ENCODE measurements around the gene TAL2.

TAL2 gene

DNA sequence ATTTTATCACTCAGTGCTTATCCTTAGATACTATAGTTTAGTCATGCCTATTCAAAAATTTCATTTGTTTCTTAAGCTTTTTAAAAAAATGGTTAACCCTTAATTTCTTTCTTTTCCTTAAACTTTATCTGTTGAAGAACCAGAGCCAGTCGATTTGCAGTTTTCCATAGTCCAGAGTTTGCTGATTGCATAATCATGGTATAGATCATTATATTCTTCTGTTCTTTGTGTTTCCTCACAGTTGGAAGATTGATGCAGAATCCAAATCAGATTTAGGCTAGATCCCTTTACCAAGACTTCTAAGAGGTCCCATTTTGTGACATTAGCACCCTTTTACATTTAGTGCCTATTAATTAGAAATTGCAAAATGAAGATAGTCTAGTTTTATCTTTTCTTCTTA, 50.0 kb downstream of the TAL2 start:
- DNase-seq: no peak
- no peak overlapping the region for H3K4me3 ChIP-seq (ENCODE audit: low read depth, low read length)
- no peaks in the 10 kb centered on the region for H3K36me3 ChIP-seq (ENCODE audit: control insufficient read depth in 1 of 2, insufficient read depth in 2 of 2, low read length in 2 of 2)
- H3K9ac ChIP-seq (ENCODE audit: low read length): no peak overlapping the region
- H4K8ac ChIP-seq (ENCODE audit: low read depth, low read length): no peak overlapping the region
- H2BK5ac ChIP-seq (ENCODE audit: low read depth, low read length, poor library complexity): no peak overlapping the region
- H3K18ac ChIP-seq (ENCODE audit: low read length): no peak overlapping the region
- H3K27me3 ChIP-seq (ENCODE audit: insufficient read depth, low read length): no peaks in the 10 kb centered on the region
- no peak overlapping the region for H3K23ac ChIP-seq (ENCODE audit: low read length)
- no peak overlapping the region for H2AFZ ChIP-seq (ENCODE audit: insufficient read depth, low read length, poor library complexity)
- H3K79me1 ChIP-seq (ENCODE audit: low read length): no peaks in the 10 kb centered on the region
- no peak overlapping the region for H4K12ac ChIP-seq (ENCODE audit: low read depth, low read length)
- no peak overlapping the region for H2BK120ac ChIP-seq (ENCODE audit: insufficient read depth, low read length, poor library complexity)
- no peak overlapping the region for H2BK12ac ChIP-seq (ENCODE audit: low read length)
- no peak overlapping the region for H4K91ac ChIP-seq (ENCODE audit: low read depth, low read length)
- H3K4me2 ChIP-seq (ENCODE audit: low read length): no peak overlapping the region
- no peak overlapping the region for H3K4ac ChIP-seq (ENCODE audit: low read depth, low read length)
- H3K79me2 ChIP-seq (ENCODE audit: control insufficient read depth, insufficient read depth, low read length, poor library complexity): no peaks in the 10 kb centered on the region
- no peak overlapping the region for H2AK5ac ChIP-seq (ENCODE audit: low read length)
- no peaks in the 10 kb centered on the region for H3K4me1 ChIP-seq (ENCODE audit: control insufficient read depth in 1 of 2, insufficient read depth in 2 of 2, low read length in 2 of 2)
- peaks cover 2% of the 10 kb centered on the region for H3K9me3 ChIP-seq (ENCODE audit: insufficient read depth, low read depth, low read length)
- no peak overlapping the region for H3K27ac ChIP-seq (ENCODE audit: low read depth, low read length)
- H3K14ac ChIP-seq (ENCODE audit: low read length): no peak overlapping the region
- WGBS (ENCODE audit: extremely low coverage, insufficient coverage, insufficient read length): no CpG with 5 or more reads among the region's 1 CpG
